BLaER1 (cell line): ENCODE data around the gene FERMT3.
A peak's percentile ranks its signal among the peaks of the same experiment; 100 is the strongest.

ENCODE experiments used
- H3K27ac ChIP-seq: shearing (Covaris generic); formaldehyde crosslinking; 2 replicates; pipeline ENCODE4 v1.8.1; 2022
- H3K27me3 ChIP-seq: shearing (Covaris generic); formaldehyde crosslinking; 2 replicates; pipeline ENCODE4 v1.8.1; 2022
- H3K36me3 ChIP-seq: shearing (Covaris generic); formaldehyde crosslinking; 2 replicates; pipeline ENCODE4 v1.8.1; 2022
- H3K4me1 ChIP-seq: shearing (Covaris generic); formaldehyde crosslinking; 2 replicates; pipeline ENCODE4 v1.8.1; 2022
- H3K4me2 ChIP-seq: shearing (Covaris generic); formaldehyde crosslinking; 2 replicates; pipeline ENCODE4 v1.8.1; 2022
- H3K4me3 ChIP-seq: shearing (Covaris generic); formaldehyde crosslinking; 2 replicates; pipeline ENCODE4 v1.8.1; 2022
- H3K9ac ChIP-seq: shearing (Covaris generic); formaldehyde crosslinking; 2 replicates; pipeline ENCODE4 v1.8.1; 2022
- H3K9me3 ChIP-seq: shearing (Covaris generic); formaldehyde crosslinking; 2 replicates; pipeline ENCODE4 v1.8.1; 2022
- H4K20me1 ChIP-seq: shearing (Covaris generic); formaldehyde crosslinking; 2 replicates; pipeline ENCODE4 v1.8.1; 2022
- Cebpa-rat ChIP-seq: shearing (Covaris generic); IDR thresholded peaks from 2 replicates; pipeline ENCODE4 v1.8.1; 2022

The FERMT3 gene

GRCh38 chr11:64173616-64174355, 32.7 kb upstream of the FERMT3 start:
- Histone ChIP-seq H3K27me3 (no peaks in the 10 kb centered on the region), H3K27ac (no peak overlapping the region), H3K9me3 (peaks cover 7% of the 10 kb centered on the region), H3K36me3 (peaks cover 8% of the 10 kb centered on the region; the same call in 1 of the 2 replicates), H3K9ac (no peak overlapping the region), H4K20me1 (no peaks in the 10 kb centered on the region), H3K4me3 (no peak overlapping the region), H3K4me2 (peak overlapping the region; percentile 54), H3K4me1 (peaks cover 32% of the 10 kb centered on the region)
- TF ChIP-seq Cebpa-rat, result no peak

- Histone ChIP-seq H3K9me3 (peaks cover 7% of the 10 kb centered on the region), H3K27ac (no peak overlapping the region), H3K27me3 (no peaks in the 10 kb centered on the region), H4K20me1 (no peaks in the 10 kb centered on the region), H3K4me3 (no peak overlapping the region), H3K4me1 (peaks cover 45% of the 10 kb centered on the region), H3K4me2 (peak overlapping the region; percentile 0; the same call in 1 of the 2 replicates), H3K9ac (no peak overlapping the region), H3K36me3 (peaks cover 21% of the 10 kb centered on the region)
- TF ChIP-seq Cebpa-rat, result no peak
Observed at GRCh38 chr11:64176751-64177150, 29.8 kb upstream of the FERMT3 start.

- no peak overlapping the region for H3K4me2 ChIP-seq
Observed at GRCh38 chr11:64178203-64178602, 28.3 kb upstream of the FERMT3 start.

GRCh38 chr11:64178951-64179639, 27.4 kb upstream of the FERMT3 start:
- TF ChIP-seq Cebpa-rat, result no peak
- H3K27ac ChIP-seq, result no peak overlapping the region
- H3K4me1 ChIP-seq, result peaks cover 62% of the 10 kb centered on the region

More at GRCh38 chr11:64178203-64178602, 28.3 kb upstream of the FERMT3 start:
- Histone ChIP-seq H3K27me3 (no peaks in the 10 kb centered on the region), H3K4me1 (peaks cover 59% of the 10 kb centered on the region), H3K27ac (no peak overlapping the region), H3K4me3 (no peak overlapping the region), H4K20me1 (no peaks in the 10 kb centered on the region), H3K9me3 (peaks cover 7% of the 10 kb centered on the region), H3K9ac (no peak overlapping the region), H3K36me3 (peaks cover 21% of the 10 kb centered on the region)
- TF ChIP-seq Cebpa-rat, result no peak

GRCh38 chr11:64180891-64181290, 25.6 kb upstream of the FERMT3 start:
- Histone ChIP-seq H3K9ac (peak overlapping the region; percentile 78), H4K20me1 (no peaks in the 10 kb centered on the region), H3K27me3 (no peaks in the 10 kb centered on the region), H3K4me2 (peak overlapping the region; percentile 83), H3K36me3 (peaks cover 13% of the 10 kb centered on the region), H3K27ac (peak overlapping the region; percentile 81), H3K9me3 (no peaks in the 10 kb centered on the region), H3K4me1 (peaks cover 61% of the 10 kb centered on the region), H3K4me3 (peak overlapping the region; percentile 39)
- TF ChIP-seq Cebpa-rat, result no peak

More at GRCh38 chr11:64178951-64179639, 27.4 kb upstream of the FERMT3 start:
- no peak overlapping the region for H3K4me2 ChIP-seq
- H4K20me1 ChIP-seq, result no peaks in the 10 kb centered on the region
- H3K9ac ChIP-seq, result no peak overlapping the region
- no peaks in the 10 kb centered on the region for H3K27me3 ChIP-seq
- H3K36me3 ChIP-seq, result peaks cover 13% of the 10 kb centered on the region
- H3K4me3 ChIP-seq, result no peak overlapping the region
- no peaks in the 10 kb centered on the region for H3K9me3 ChIP-seq

- Histone ChIP-seq H3K36me3 (peaks cover 13% of the 10 kb centered on the region), H3K9me3 (no peaks in the 10 kb centered on the region), H3K27ac (peak overlapping the region; percentile 81), H3K27me3 (no peaks in the 10 kb centered on the region), H3K4me2 (peak overlapping the region; percentile 83), H3K4me3 (peak overlapping the region; percentile 39), H3K4me1 (peaks cover 57% of the 10 kb centered on the region), H4K20me1 (no peaks in the 10 kb centered on the region), H3K9ac (peak overlapping the region; percentile 78)
- TF ChIP-seq Cebpa-rat, result no peak
Observed at GRCh38 chr11:64181506-64182411, 24.8 kb upstream of the FERMT3 start.

GRCh38 chr11:64183890-64184289, 22.6 kb upstream of the FERMT3 start:
- H3K36me3 ChIP-seq, result peaks cover 12% of the 10 kb centered on the region
- peak overlapping the region; percentile 78 for H3K4me3 ChIP-seq

GRCh38 chr11:64185175-64185692, 21.3 kb upstream of the FERMT3 start:
- Histone ChIP-seq H3K27me3 (no peaks in the 10 kb centered on the region), H3K9ac (peak overlapping the region; percentile 89), H3K4me1 (peaks cover 48% of the 10 kb centered on the region), H3K4me2 (peak overlapping the region; percentile 83), H4K20me1 (no peaks in the 10 kb centered on the region), H3K36me3 (no peaks in the 10 kb centered on the region; the same call in none of the 2 replicates), H3K27ac (peak overlapping the region; percentile 90), H3K4me3 (peak overlapping the region; percentile 78), H3K9me3 (no peaks in the 10 kb centered on the region)
- no peak for TF ChIP-seq Cebpa-rat

More at GRCh38 chr11:64183890-64184289, 22.6 kb upstream of the FERMT3 start:
- H3K4me1 ChIP-seq, result peaks cover 52% of the 10 kb centered on the region
- no peaks in the 10 kb centered on the region for H4K20me1 ChIP-seq
- H3K27me3 ChIP-seq, result no peaks in the 10 kb centered on the region
- H3K4me2 ChIP-seq, result peak overlapping the region; percentile 83
- H3K27ac ChIP-seq, result peak overlapping the region; percentile 44; the same call in 1 of the 2 replicates
- H3K9ac ChIP-seq, result peak overlapping the region; percentile 89
- TF ChIP-seq Cebpa-rat, result no peak
- H3K9me3 ChIP-seq, result no peaks in the 10 kb centered on the region
